ENCODE results near the gene CTCFL.

Gene CTCFL

GRCh38 chr20:57524511-57525176 lies at the start of gene CTCFL:
TSS of gene CTCFL (minus strand) at chr20:57525140. CDS start at chr20:57524205, 935 bp downstream.
- no peak for DNase-seq (ENCODE audit: low read depth)

GRCh38 chr20:57573894-57574293 lies 49.0 kb upstream of the CTCFL start:
- no peak for DNase-seq (ENCODE audit: low read depth)

- DNase-seq (ENCODE audit: low read depth), result no peak
Measured at GRCh38 chr20:57573242-57573641, 48.3 kb upstream of the CTCFL start.

GRCh38 chr20:57571782-57572416 lies 47.0 kb upstream of the CTCFL start:
- DNase-seq (ENCODE audit: low read depth), result no peak

- DNase-seq (ENCODE audit: low read depth), result no peak
Measured at GRCh38 chr20:57570920-57571319, 46.0 kb upstream of the CTCFL start.

- no peak for DNase-seq (ENCODE audit: low read depth)
Measured at GRCh38 chr20:57570145-57570850, 45.4 kb upstream of the CTCFL start.

GRCh38 chr20:57568960-57569359 lies 44.0 kb upstream of the CTCFL start:
- DNase-seq (ENCODE audit: low read depth), result no peak

- no peak for DNase-seq (ENCODE audit: low read depth)
Measured at GRCh38 chr20:57568088-57568896, 43.4 kb upstream of the CTCFL start.

- no peak for DNase-seq (ENCODE audit: low read depth)
Measured at GRCh38 chr20:57567471-57568079, 42.6 kb upstream of the CTCFL start.

GRCh38 chr20:57566803-57567459 lies 42.0 kb upstream of the CTCFL start:
- no peak for DNase-seq (ENCODE audit: low read depth)

- DNase-seq (ENCODE audit: low read depth), result no peak
Measured at GRCh38 chr20:57566399-57566798, 41.5 kb upstream of the CTCFL start.

GRCh38 chr20:57564951-57565642 lies 40.2 kb upstream of the CTCFL start:
- DNase-seq (ENCODE audit: low read depth), result no peak

- no peak for DNase-seq (ENCODE audit: low read depth)
Measured at GRCh38 chr20:57564180-57564802, 39.4 kb upstream of the CTCFL start.

GRCh38 chr20:57563522-57563921 lies 38.6 kb upstream of the CTCFL start:
- no peak for DNase-seq (ENCODE audit: low read depth)

- DNase-seq (ENCODE audit: low read depth), result no peak
Measured at GRCh38 chr20:57562541-57563465, 37.9 kb upstream of the CTCFL start.

- no peak for DNase-seq (ENCODE audit: low read depth)
Measured at GRCh38 chr20:57561356-57562279, 36.7 kb upstream of the CTCFL start.

- no peak for DNase-seq (ENCODE audit: low read depth)
Measured at GRCh38 chr20:57560554-57561355, 35.8 kb upstream of the CTCFL start, which contains the start of gene PCK1. TSS of gene PCK1 (plus strand) at chr20:57561110. CDS start at chr20:57561412, 302 bp downstream.

Data from GM04504 (cell line).